Naive thymus-derived CD8-positive, alpha-beta T cell (primary cell): ENCODE measurements around the gene RTN1. TPM values are rescaled to one million over a fixed set of nuclear protein-coding genes. Genes with fewer than 3 reads are reported as not detected.

Experiments
- ATAC-seq, 2 donors: fragments of 150-1000 bp; cut with Tn5 transposase in 1 of 2; sonication (Bioruptor Pico), chemical (Tn5 transposase) in 1 of 2; 1 replicate in 1 of 2; 2 replicates in 1 of 2; pipeline ENCODE4 v1.10.0; 2021; ENCODE audit warnings: mild to moderate bottlenecking in 2 of 2, moderate library complexity in 2 of 2
- POLR2A ChIA-PET: fragments of 350-600 bp; sonication (Branson Sonifier 250); formaldehyde crosslinking; loops from one replicate; lab custom pipeline; 2021; ENCODE audit warnings: antibody characterized with exemption; lab: Charles Lee
- DNase-seq, 10 donors: peaks; one replicate each; pipeline versions ENCODE4 v3.0.0 to v3.0.0-alpha.2; 2020 to 2022
- H3K27ac Mint-ChIP-seq, 10 donors: one replicate each; pipeline ENCODE4 v1.8.0; 2020 to 2022; ENCODE audit warnings: mild to moderate bottlenecking in 10 of 10, mixed read lengths in 10 of 10, moderate library complexity in 4 of 10, inconsistent platforms in 1 of 10
- H3K27me3 Mint-ChIP-seq, 5 donors: one replicate each; pipeline ENCODE4 v1.8.0; 2021 to 2022; ENCODE audit warnings: mixed read lengths in 5 of 5
- H3K36me3 Mint-ChIP-seq, 3 donors: one replicate each; pipeline ENCODE4 v1.8.0; 2020 to 2022; ENCODE audit warnings: mixed read lengths in 3 of 3, mild to moderate bottlenecking in 2 of 3, inconsistent platforms in 1 of 3
- H3K4me1 Mint-ChIP-seq, 4 donors: one replicate each; pipeline ENCODE4 v1.8.0; 2021 to 2022; ENCODE audit warnings: mixed read lengths in 4 of 4
- H3K4me3 Mint-ChIP-seq, 10 donors: one replicate each; pipeline ENCODE4 v1.8.0; 2020 to 2022; ENCODE audit warnings: mild to moderate bottlenecking in 10 of 10, mixed read lengths in 10 of 10, moderate library complexity in 6 of 10, inconsistent platforms in 1 of 10
- H3K9me3 Mint-ChIP-seq, 9 donors: one replicate each; pipeline ENCODE4 v1.8.0; 2020 to 2022; ENCODE audit warnings: mixed read lengths in 9 of 9, mild to moderate bottlenecking in 3 of 9, inconsistent platforms in 1 of 9, moderate library complexity in 1 of 9
- polyA plus RNA-seq, 3 donors: library from polyadenylated mRNA; unstranded; fragments of 300-500 nt; fragmentation: Illumina TruSeq; gene quantifications; one replicate each; pipeline ENCODE4 v1.2.3, GENCODE V29; 2021
- total RNA-seq, 8 experiments: library from RNA in 2 of 8; stranded (reverse) in 2 of 8; gene quantifications; one replicate each; pipeline ENCODE4 v1.2.3 and lab custom pipeline; 2021 to 2026

RTN1 gene
- total and polyA plus RNA-seq, 5 experiments from 2014 or later: 0.10 TPM; not detected in 4

DNA sequence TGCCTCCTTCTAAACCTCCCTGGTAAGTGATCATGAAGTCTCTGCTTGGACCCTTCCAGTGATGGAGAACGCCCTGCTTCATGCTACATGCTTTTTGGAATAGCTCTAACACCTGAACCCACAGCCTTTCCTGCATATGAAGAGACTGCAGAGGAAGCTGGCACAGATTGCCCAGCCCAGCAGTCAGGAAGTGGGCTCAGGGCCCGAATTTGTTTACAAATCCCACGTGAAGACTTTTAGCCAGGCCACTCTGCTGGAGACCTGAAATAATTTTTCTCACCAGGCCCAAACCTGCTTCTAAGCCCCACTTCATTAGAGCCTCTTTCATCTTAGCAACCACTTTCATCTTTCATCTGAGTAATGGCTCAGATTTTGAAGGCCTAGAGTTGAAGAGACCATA is 22.9 kb downstream of the RTN1 start:
- Mint-ChIP-seq H3K4me1 (peaks cover 0 to 3% (median 1%) of the 10 kb centered on the region in 4 donors), H3K9me3 (no peaks in the 10 kb centered on the region), H3K27me3 (peaks cover 0 to 6% (median 3%) of the 10 kb centered on the region in 5 donors), H3K36me3 (no peaks in the 10 kb centered on the region), H3K4me3 (no peak overlapping the region), H3K27ac (no peak overlapping the region)
- ATAC-seq (no peak), DNase-seq (no peak)
- POLR2A ChIA-PET: no interaction called here

DNA sequence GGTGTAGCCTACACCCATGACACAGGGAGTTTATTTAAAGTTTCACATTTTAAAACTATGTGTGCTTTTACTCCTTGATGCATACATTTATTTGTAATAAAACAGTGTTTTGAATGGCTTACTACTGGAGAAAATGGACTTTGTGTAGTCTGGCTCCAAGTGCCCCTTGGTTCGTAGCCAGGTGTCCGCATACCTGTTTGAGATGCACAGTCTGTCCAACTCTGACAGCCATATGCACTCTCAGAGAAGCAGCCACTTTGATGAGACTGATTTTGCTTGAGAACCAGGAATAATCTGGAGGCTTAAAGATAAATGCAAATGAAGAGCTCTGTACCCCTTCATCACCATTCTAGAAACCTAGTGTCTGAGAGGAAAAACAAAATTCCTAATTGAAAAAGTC is 24.0 kb downstream of the RTN1 start:
- no peak overlapping the region for H3K4me3 Mint-ChIP-seq
- H3K9me3 Mint-ChIP-seq: no peaks in the 10 kb centered on the region
- ATAC-seq (no peak), DNase-seq (no peak)
- peaks cover 0 to 3% (median 1%) of the 10 kb centered on the region in 4 donors for H3K4me1 Mint-ChIP-seq
- POLR2A ChIA-PET: no interaction called here
- no peak overlapping the region for H3K27ac Mint-ChIP-seq
- H3K36me3 Mint-ChIP-seq: no peaks in the 10 kb centered on the region
- H3K27me3 Mint-ChIP-seq: peaks cover 0 to 6% (median 3%) of the 10 kb centered on the region in 5 donors

DNA sequence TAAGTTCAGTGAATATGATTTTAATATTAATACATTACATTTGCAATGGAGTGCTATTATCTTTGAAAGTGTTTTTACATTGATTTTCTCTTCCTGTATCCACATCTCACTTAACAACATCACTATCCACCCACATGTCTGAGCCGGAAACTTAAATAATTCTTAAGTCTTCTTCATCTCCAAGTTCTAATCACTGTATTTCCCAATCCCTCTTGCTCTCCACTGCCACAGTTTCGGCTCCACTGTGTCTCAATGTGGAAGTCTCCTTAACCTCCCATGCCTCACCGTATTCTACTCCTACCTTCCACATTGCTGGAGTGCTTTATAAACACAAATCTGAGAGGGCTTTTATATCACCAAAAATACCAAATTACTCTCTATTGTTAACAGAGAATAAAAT is 25.3 kb downstream of the RTN1 start:
- peaks cover 0 to 3% (median 1%) of the 10 kb centered on the region in 4 donors for H3K4me1 Mint-ChIP-seq
- H3K27ac Mint-ChIP-seq: no peak overlapping the region
- no peaks in the 10 kb centered on the region for H3K9me3 Mint-ChIP-seq
- POLR2A ChIA-PET: no interaction called here
- DNase-seq (no peak), ATAC-seq (no peak)
- no peaks in the 10 kb centered on the region for H3K36me3 Mint-ChIP-seq
- H3K27me3 Mint-ChIP-seq: peaks cover 0 to 6% (median 5%) of the 10 kb centered on the region in 5 donors
- H3K4me3 Mint-ChIP-seq: no peak overlapping the region

DNA sequence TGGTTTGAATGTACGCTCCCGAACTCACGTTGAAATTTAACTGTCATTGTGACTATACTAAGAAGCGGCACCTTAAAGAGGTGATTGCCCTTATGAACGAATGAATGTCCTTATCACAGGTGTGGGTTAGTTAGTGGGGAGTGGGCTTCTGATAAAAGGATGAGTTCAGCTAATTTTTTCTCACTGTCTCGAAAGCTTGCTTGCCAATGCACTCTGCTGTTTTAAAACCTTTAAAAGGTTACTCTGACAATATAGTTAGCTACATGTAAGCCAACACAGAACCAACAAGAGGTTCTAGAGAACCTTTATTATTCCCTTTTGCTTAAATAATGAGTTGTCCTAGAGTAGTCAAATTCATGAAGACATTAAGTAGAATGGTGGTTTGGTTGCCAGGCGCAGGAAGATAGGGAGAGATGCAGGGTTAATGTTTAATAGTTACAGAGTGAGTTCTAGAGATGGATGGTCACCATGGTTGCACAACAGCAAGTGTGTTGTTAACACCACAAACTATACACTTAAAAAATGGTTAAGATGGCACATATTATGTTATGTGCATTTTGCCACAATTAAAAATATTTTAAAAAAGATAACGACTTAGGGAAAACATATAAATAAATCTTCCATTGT is 26.3 kb downstream of the RTN1 start:
- POLR2A ChIA-PET: no interaction called here
- no peaks in the 10 kb centered on the region for H3K36me3 Mint-ChIP-seq
- DNase-seq (no peak), ATAC-seq (no peak)
- H3K27ac Mint-ChIP-seq: no peak overlapping the region
- H3K27me3 Mint-ChIP-seq: peaks cover 0 to 10% (median 5%) of the 10 kb centered on the region in 5 donors
- peaks cover 0 to 3% (median 0%) of the 10 kb centered on the region in 4 donors for H3K4me1 Mint-ChIP-seq
- H3K9me3 Mint-ChIP-seq: no peaks in the 10 kb centered on the region
- no peak overlapping the region for H3K4me3 Mint-ChIP-seq

DNA sequence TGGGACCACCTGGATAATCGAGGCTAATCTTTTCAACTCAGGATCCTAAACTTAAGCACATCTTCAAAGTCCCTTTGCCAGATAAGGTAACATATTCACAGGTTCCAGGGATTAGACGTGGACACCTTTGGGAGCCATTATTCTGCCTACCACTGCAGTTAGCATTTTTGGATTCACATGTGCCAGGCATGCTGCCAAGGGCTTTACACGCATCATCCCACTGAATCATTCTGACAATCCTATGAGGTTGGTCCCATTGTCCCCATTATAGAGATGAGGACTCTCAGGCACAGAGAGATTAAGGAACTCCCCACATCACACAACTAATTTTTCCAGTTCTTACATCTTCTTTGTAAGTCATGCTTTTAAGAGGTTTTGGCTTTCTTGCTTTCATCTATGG is 34.5 kb downstream of the RTN1 start:
- DNase-seq: no peak
- no peak overlapping the region for H3K27ac Mint-ChIP-seq
- no peaks in the 10 kb centered on the region for H3K36me3 Mint-ChIP-seq
- H3K4me1 Mint-ChIP-seq: no peaks in the 10 kb centered on the region
- ATAC-seq: no peak
- no peaks in the 10 kb centered on the region for H3K9me3 Mint-ChIP-seq
- no peak overlapping the region for H3K4me3 Mint-ChIP-seq
- H3K27me3 Mint-ChIP-seq: peaks cover 15 to 31% (median 22%) of the 10 kb centered on the region in 5 donors
- POLR2A ChIA-PET: no interaction called here

DNA sequence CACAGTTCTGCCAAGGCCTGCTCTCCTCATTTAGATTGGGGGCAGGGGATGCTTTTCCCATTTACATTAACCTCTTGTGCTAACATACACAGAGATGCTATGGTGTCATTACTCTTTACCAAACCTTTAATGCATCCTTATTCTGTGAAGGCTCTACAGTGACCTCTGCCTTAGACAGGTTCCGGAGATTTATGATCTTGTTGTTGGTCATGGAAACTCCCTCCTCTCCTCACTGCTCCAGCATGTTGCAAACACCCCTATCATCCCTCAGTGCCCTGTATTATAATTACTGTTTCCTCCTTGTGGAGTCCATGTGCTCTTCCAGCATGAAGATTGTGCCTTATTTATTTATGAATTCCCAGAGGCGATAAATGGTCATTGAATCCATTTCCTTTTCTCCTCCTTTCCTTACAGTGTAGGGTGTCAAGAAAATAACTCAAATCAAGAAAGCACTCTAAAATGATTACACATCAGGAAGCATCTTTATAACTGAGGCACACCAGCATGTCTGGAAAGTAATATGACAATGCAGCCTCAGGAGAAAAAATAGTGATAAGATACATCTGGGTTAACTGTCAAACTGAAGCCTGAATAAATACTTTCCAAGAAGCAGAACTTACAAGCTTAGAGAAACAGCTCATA is 37.8 kb downstream of the RTN1 start:
- ATAC-seq (no peak), DNase-seq (no peak)
- no peaks in the 10 kb centered on the region for H3K9me3 Mint-ChIP-seq
- no peak overlapping the region for H3K4me3 Mint-ChIP-seq
- H3K4me1 Mint-ChIP-seq: no peaks in the 10 kb centered on the region
- H3K36me3 Mint-ChIP-seq: no peaks in the 10 kb centered on the region
- no peak overlapping the region for H3K27ac Mint-ChIP-seq
- peaks cover 18 to 57% (median 30%) of the 10 kb centered on the region in 5 donors for H3K27me3 Mint-ChIP-seq
- POLR2A ChIA-PET: no interaction called here

DNA sequence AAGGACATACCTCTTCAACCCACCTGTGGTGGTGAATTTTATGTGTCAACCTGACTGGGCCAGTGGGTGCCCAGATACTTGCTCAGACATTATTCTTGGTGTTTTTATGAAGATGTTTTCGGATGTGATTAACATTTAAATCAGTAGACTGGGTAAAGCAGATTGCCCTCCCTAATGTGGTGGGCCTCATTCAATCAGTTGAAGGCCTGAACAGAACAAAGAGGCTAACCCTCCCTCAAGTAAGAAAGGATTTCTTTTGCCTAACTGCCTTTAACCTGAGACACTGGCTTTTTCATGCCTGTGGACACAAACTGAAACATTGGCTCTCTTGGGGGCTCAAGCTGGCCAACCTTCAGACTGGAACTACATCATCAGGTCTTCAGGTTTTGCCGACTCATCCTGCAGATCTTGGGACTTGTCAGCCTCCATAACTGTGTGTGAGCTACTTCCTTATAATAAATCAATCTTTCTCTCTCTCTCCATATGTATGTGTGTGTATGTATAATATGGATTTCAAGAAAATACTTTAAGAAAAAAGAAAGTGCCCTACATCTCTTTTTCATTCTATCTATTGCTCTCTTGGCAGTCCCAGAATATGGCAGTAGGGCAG is 39.4 kb downstream of the RTN1 start:
- H3K4me3 Mint-ChIP-seq: no peak overlapping the region

DNA sequence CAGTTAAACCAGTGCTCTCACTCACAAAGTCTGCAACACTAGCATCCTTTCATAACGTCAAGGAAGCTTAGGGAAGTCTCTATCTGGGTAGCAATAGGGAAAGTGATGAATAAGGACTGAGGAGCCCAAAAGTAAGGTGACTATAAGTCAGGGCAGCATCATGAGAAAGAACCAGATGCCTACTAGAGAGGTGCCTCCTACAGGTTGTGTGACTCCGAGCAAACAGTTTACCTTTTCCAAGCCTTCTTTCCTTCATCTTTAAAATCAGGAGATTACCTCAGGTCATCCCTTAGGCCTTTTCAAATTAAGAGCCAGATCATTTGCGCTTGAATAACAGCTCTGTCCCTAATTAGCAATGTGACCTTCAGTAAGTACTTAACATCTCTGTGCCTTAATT is 40.2 kb downstream of the RTN1 start:
- H3K36me3 Mint-ChIP-seq: no peaks in the 10 kb centered on the region
- no peak overlapping the region for H3K4me3 Mint-ChIP-seq
- no peaks in the 10 kb centered on the region for H3K4me1 Mint-ChIP-seq

More for the DNA sequence above, 39.4 kb downstream of the RTN1 start:
- POLR2A ChIA-PET: no interaction called here
- Mint-ChIP-seq H3K4me1 (no peaks in the 10 kb centered on the region), H3K36me3 (no peaks in the 10 kb centered on the region), H3K9me3 (no peaks in the 10 kb centered on the region), H3K27me3 (peaks cover 18 to 66% (median 32%) of the 10 kb centered on the region in 5 donors), H3K27ac (no peak overlapping the region)
- DNase-seq: no peak
- ATAC-seq: no peak

DNA sequence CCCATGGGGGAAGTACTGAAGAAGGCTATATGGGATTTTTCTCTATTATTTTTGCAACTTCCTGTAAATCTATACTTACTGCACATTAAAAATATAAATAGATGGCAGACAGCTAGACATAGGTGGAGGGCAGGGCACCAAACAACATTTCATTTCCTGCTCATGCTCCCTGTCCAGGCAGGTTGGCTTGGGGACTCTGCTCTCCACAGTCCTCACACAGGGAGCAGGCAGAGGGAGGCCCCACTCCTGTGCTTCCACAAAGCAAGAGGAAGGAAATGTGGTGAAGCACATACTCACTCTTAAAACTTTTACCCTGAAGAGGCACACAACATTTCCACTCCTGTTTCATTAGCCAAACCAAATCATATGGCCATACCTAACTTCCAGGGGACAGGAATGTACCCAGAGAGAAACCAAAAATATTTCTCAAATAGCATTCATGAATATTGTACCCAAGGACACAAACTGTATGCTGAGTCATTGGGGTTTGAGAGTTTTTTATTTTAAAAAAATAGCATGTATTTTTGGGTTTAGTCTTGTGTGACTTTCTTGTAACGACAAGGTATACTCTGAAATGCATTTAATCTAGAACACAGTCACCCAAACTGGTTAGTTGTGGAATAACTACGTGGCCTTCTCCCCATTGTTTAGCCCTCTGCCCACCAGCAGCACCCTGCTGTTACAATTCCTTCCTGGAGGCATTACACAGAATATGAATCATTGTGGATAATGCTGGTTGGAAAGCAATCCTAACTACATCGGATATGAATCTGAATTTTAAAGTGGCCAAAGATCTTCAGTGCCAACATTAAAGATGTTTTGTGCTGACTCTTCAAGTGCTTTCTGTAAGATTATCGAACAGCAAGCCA is 40.9 kb downstream of the RTN1 start:
- no peak overlapping the region for H3K27ac Mint-ChIP-seq
- H3K4me1 Mint-ChIP-seq: no peaks in the 10 kb centered on the region
- DNase-seq (no peak), ATAC-seq (no peak)
- H3K4me3 Mint-ChIP-seq: no peak overlapping the region
- POLR2A ChIA-PET: no interaction called here
- no peaks in the 10 kb centered on the region for H3K9me3 Mint-ChIP-seq
- H3K27me3 Mint-ChIP-seq: peaks cover 15 to 59% (median 27%) of the 10 kb centered on the region in 5 donors
- no peaks in the 10 kb centered on the region for H3K36me3 Mint-ChIP-seq

More for the DNA sequence above, 40.2 kb downstream of the RTN1 start:
- H3K27me3 Mint-ChIP-seq: peaks cover 16 to 59% (median 27%) of the 10 kb centered on the region in 5 donors
- no peak overlapping the region for H3K27ac Mint-ChIP-seq
- POLR2A ChIA-PET: no interaction called here
- no peak for DNase-seq
- H3K9me3 Mint-ChIP-seq: no peaks in the 10 kb centered on the region
- ATAC-seq: no peak

DNA sequence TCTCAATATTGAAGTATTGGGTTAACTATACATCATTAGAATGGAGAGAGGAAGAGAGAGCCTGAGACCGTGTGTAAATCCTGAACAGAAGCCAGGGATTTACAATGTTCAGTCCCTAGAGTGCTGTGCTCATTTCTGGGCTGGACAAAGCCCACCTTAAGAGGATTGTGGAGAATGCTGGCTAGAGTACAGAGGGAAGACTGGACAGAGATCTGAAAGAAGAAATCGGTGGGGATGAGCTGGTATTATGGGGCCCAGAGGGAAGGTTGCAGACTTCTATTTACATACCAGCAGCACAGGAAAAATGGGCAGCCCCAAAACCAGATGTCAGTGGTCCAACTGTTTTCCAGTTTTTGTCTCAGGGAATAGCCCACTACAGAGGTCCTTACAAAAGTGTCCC is 42.3 kb downstream of the RTN1 start:
- Mint-ChIP-seq H3K27me3 (peaks cover 14 to 66% (median 31%) of the 10 kb centered on the region in 5 donors), H3K4me1 (no peaks in the 10 kb centered on the region)
- POLR2A ChIA-PET: no interaction called here

DNA sequence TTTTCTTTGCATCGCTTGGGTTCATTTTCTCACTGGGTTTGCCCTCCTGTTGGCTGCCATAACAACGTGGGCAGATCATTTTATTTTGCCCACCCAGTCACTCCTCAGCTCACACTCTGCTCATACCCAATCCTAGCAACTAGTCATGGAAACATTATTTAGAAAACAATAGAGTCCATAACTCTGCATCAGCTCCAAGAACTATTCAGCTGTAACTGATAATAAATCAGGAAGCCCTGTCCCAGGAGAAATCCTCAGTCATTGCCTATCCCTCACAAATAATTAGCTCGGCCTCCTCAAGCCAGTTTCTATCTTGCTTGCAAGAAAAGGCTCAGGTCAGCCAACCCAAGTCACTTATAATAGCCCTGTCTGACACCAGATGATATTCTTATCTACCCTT is 43.2 kb downstream of the RTN1 start:
- H3K27ac Mint-ChIP-seq: no peak overlapping the region
- H3K9me3 Mint-ChIP-seq: peaks cover 0 to 3% (median 0%) of the 10 kb centered on the region in 9 donors
- no peaks in the 10 kb centered on the region for H3K36me3 Mint-ChIP-seq
- POLR2A ChIA-PET: no interaction called here
- H3K4me1 Mint-ChIP-seq: no peaks in the 10 kb centered on the region
- DNase-seq: no peak
- H3K4me3 Mint-ChIP-seq: no peak overlapping the region
- peaks cover 12 to 67% (median 33%) of the 10 kb centered on the region in 5 donors for H3K27me3 Mint-ChIP-seq
- no peak for ATAC-seq

More for the DNA sequence above, 42.3 kb downstream of the RTN1 start:
- Mint-ChIP-seq H3K4me3 (no peak overlapping the region), H3K27ac (no peak overlapping the region), H3K36me3 (no peaks in the 10 kb centered on the region), H3K9me3 (no peaks in the 10 kb centered on the region)
- ATAC-seq (no peak), DNase-seq (no peak)

DNA sequence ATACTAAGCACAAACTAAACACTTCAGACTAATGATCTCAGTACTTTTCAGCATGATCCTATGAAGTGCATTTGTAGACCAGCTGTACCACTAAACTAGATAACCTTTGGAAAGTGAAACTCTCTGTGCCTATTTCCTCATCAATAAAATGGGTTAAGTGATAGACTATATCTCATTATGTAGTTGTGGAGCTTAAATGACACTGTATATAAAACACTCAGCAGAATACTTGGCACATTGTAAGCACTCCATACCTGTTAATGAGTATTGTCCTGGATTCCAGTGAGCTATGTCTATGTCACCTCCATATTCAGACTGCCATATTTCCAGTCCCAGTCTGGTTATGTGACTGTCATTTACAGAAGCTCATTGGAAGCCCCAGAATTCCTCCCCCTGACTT is 44.4 kb downstream of the RTN1 start:
- ATAC-seq: no peak
- DNase-seq: no peak
- Mint-ChIP-seq H3K9me3 (peaks cover 0 to 4% (median 0%) of the 10 kb centered on the region in 9 donors), H3K27me3 (peaks cover 10 to 63% (median 31%) of the 10 kb centered on the region in 5 donors), H3K36me3 (no peaks in the 10 kb centered on the region), H3K4me3 (no peak overlapping the region), H3K4me1 (no peaks in the 10 kb centered on the region), H3K27ac (peak overlapping the region in 1 of 10 donors; percentile 15)
- POLR2A ChIA-PET: no interaction called here
